ENCODE measurements around the gene DBP.

- TF ChIP-seq EZH2 (IDR thresholded peaks at IDR 0.05; ENCODE audit: insufficient read depth, poor library complexity, severe bottlenecking) = no peak
- no peak for TF ChIP-seq EZH2phosphoT487 (IDR thresholded peaks at IDR 0.05; ENCODE audit: insufficient read depth, low read depth)
Measured at GRCh38 chr19:48686088-48686487, 48.9 kb upstream of the DBP start.

Data from GM23248 (cell line).